Left lobe of liver (tissue), 2 donors: Measurements from ENCODE around the gene ERGIC1. TPM values are rescaled to one million over a fixed set of nuclear protein-coding genes. Genes with fewer than 3 reads are reported as not detected.

Source experiments
- ATAC-seq: fragments of 200-7000 bp; cut with Tn5 transposase; one replicate; pipeline ENCODE4 v1.9.1; 2020; ENCODE audit warnings: mild to moderate bottlenecking, moderate library complexity
- DNase-seq: peaks from one replicate; pipeline ENCODE4 v3.0.0-alpha.2; 2020; ENCODE audit warnings: low spot score
- total RNA-seq: library from RNA; stranded (reverse); gene quantifications from one replicate; pipeline ENCODE4 v1.2.1, GENCODE V29; 2021
- donor health status: DM: no; HTN: no; CAD: no; lungs with moderate emphysema.
- donor health status: DM: no; HTN: yes; CAD: no.

Gene ERGIC1
- total RNA-seq, 1 donor from 2014 or later: 158 TPM

GRCh38 chr5:172959824-172960799 lies 126.1 kb downstream of the ERGIC1 start:
- ATAC-seq (peak; percentile 1), DNase-seq (no peak)

DNA sequence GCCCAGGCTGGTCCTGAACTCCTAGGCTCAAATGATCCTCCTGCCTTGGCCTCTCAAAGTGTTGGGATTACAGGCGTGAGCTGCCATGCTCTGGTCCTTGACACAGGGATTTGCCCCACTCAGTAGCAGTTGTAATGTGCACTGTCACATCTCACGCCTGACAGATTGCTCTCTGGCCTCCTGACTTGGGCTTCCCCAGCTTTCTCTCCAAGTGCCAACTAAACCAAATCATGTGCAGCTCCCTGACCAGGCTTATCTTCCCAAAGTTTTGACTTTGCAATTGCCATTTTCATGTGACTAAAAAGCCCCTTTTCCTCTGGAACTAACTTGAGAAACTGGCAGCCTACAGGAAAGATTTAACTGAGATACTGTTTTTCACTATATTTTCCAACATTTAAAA lies 135.9 kb downstream of the ERGIC1 start:
- ATAC-seq (no peak), DNase-seq (no peak)

GRCh38 chr5:172971482-172971881 lies 137.4 kb downstream of the ERGIC1 start:
- DNase-seq (no peak), ATAC-seq (no peak)

- DNase-seq (no peak), ATAC-seq (no peak)
Measured at GRCh38 chr5:172972552-172972951, 138.5 kb downstream of the ERGIC1 start.

- no peak for ATAC-seq
- no peak for DNase-seq
Measured at GRCh38 chr5:172973127-172973916, 139.3 kb downstream of the ERGIC1 start.

GRCh38 chr5:172973931-172974330 lies 139.9 kb downstream of the ERGIC1 start:
- DNase-seq (no peak), ATAC-seq (no peak)

GRCh38 chr5:172975289-172975688 lies 141.2 kb downstream of the ERGIC1 start:
- no peak for DNase-seq
- ATAC-seq: no peak

- ATAC-seq: no peak
- no peak for DNase-seq
Measured at GRCh38 chr5:172979778-172980177, 145.7 kb downstream of the ERGIC1 start.

GRCh38 chr5:172981931-172982330 lies 147.9 kb downstream of the ERGIC1 start:
- DNase-seq (no peak), ATAC-seq (no peak)

- peak; percentile 98 for ATAC-seq
Measured at GRCh38 chr5:172983542-172984243, 149.6 kb downstream of the ERGIC1 start, which contains the start of gene ATP6V0E1. Gene ATP6V0E1 (plus strand): TSS chr5:172983771. CDS start chr5:172983861, 90 bp downstream.

GRCh38 chr5:172984244-172984953 lies 150.3 kb downstream of the ERGIC1 start:
- DNase-seq: peak; percentile 59
- peak; percentile 70 for ATAC-seq

More at GRCh38 chr5:172983542-172984243, 149.6 kb downstream of the ERGIC1 start, which contains the start of gene ATP6V0E1:
- peak; percentile 97 for DNase-seq

- no peak for ATAC-seq
- no peak for DNase-seq
Measured at GRCh38 chr5:172985596-172985995, 151.5 kb downstream of the ERGIC1 start.

DNA sequence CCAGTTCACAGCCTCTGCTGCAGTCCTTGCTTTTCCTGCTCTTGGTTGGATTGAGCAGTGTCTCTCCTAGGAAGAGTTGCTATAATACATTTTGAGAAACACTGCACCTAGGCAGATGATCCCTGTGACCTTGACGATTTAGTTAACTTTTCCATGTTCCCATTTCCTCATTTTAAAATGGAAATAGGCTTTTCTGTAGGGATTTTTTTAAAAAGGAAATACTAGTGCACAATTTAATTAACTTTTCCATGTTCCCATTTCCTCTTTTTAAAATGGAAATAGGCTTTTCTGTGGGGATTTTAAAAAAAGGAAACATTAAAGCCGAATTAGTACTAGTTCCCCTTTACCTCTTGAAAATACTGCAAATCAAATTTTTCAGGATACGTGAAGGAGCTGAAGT lies 154.2 kb downstream of the ERGIC1 start:
- DNase-seq (no peak), ATAC-seq (no peak)

GRCh38 chr5:172990776-172991175 lies 156.7 kb downstream of the ERGIC1 start:
- ATAC-seq (no peak), DNase-seq (no peak)

DNA sequence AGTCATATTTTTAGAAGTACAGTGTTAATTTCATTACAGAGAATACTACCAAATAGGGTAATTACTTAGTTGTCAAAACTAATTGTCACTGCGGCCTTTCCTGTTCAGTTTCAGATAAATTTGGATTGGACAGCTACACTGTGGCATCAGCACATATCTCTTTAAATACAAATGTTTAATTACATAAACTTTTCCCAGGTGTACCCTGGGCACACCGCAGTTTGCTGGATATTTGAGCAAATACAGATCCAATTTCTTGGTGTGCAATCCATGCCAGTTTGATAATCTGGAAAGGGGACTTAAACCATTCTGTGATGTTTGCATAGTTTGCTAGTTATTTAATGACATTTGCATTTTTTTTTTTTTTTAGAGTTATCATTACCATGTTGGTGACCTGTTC lies 160.4 kb downstream of the ERGIC1 start:
- ATAC-seq (peak; percentile 50), DNase-seq (no peak)

DNA sequence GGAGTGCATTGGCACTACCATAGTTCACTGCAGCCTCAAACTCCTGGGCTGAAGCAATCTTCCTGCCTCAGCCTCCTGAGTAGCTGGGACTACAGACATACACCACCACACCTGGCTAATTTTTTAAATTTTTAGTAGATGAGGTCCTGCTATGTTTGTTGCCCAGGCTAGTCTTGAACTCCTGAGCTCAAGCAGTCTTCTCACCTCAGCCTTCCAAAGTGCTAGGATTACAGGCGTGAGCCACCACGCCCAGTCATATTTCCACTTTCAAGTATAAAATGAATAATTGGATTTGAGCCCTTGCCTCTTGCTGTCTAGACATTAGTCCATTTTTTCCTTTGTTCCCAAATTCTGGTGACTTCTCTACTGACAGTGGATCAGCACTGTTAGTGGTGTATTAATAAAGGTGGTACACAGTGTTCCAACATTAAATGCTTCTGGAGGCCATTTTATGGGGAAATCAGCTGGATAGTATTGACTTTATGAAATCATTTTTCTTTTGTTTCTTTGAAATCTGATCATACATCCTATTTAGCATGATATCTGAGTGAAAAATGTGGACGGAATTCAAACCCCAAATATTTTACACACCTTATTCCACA lies 165.4 kb downstream of the ERGIC1 start:
- DNase-seq (no peak), ATAC-seq (peak; percentile 41)

DNA sequence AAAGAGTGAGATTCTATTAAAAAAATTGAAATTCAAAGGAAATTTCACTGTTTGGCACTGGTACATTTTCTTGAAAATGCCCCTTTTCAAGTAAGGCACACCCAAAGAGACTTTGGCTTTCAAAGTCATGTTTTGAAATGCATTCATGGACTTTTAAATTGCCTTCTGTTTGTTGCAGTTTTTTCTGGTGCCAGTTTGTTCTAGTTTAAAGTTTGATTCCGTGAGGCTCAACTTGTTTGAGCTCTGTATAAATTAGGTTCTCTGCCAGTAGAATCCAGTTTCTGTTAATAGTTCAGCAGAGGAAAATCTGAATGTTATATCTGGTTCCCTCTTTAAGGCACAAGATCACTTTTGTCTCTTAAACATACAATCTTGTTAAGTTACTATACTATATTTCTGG lies 165.9 kb downstream of the ERGIC1 start:
- DNase-seq: no peak
- ATAC-seq: peak; percentile 82

DNA sequence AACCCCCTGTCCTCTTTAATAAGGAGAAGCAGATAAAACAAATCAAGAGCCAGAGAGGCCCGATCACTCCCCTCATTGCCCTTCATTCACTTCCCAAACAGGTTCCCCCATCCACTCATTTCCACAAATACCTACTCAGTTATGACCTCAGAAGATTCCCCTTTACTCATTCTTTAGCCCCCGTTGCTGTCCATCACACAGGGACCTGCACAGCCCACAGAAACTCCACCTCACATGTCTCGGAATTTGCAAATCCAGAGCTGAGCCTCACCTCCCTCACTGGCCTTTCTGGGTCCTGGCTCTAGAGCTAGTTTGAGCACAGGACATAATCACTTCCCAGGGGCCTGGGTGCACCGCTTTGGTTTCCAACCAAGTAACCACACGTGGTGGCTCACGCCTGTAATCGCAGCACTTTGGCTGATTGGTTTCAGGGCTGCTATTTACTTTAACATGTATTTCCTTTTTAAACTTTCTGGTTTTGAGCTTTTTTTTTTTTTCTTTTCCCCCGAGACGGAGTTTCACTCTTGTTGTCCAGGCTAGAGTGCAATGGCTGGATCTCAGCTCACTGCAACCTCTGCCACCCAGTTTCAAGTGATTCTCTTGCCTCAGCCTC lies 167.3 kb downstream of the ERGIC1 start:
- ATAC-seq: no peak
- peak; percentile 32 for DNase-seq
